Kidney (tissue), 14 donors: Measurements from ENCODE around the gene CUTA. TPM values are rescaled to one million over a fixed set of nuclear protein-coding genes. Genes with fewer than 3 reads are reported as not detected.

Experiments used
- DNase-seq, 5 donors: peaks; one replicate each; pipeline ENCODE4 v3.0.0-alpha.2; 2013 to 2020
- FAIRE-seq: peaks from 2 replicates; lab custom pipeline; 2012; peaks lifted over from hg19 to GRCh38; lab: Jason Lieb, UNC
- H3K27ac ChIP-seq, 2 donors: one replicate each; pipeline ENCODE4 v1.7.0; 2013; ENCODE audit warnings: low read depth in 2 of 2, low read length in 2 of 2, inconsistent platforms in 1 of 2
- H3K27me3 ChIP-seq: one replicate; pipeline ENCODE4 v1.7.1; 2013; ENCODE audit warnings: low read length, inconsistent platforms; ENCODE audit not compliant: control insufficient read depth, insufficient read depth
- H3K36me3 ChIP-seq, 3 donors: one replicate each; pipeline versions ENCODE4 v1.7.0 to v1.7.1; 2013; ENCODE audit warnings: low read length in 3 of 3, control low read depth in 1 of 3, inconsistent platforms in 1 of 3; ENCODE audit not compliant: insufficient read depth in 3 of 3, control insufficient read depth in 2 of 3
- H3K4me1 ChIP-seq, 3 donors: one replicate each; pipeline versions ENCODE4 v1.7.0 to v1.7.1; 2013; ENCODE audit warnings: low read length in 3 of 3, inconsistent platforms in 1 of 3, low read depth in 1 of 3; ENCODE audit not compliant: control insufficient read depth in 2 of 3, insufficient read depth in 2 of 3
- H3K4me3 ChIP-seq, 3 donors: one replicate each; pipeline versions ENCODE4 v1.7.0 to v1.8.1; 2013; ENCODE audit warnings: low read length in 3 of 3, control low read depth in 1 of 3, inconsistent platforms in 1 of 3
- H3K9ac ChIP-seq, 3 donors: one replicate each; pipeline versions ENCODE4 v1.7.0 to v1.7.1; 2013; ENCODE audit warnings: low read length in 3 of 3, control low read depth in 1 of 3, inconsistent platforms in 1 of 3
- H3K9me3 ChIP-seq, 3 donors: one replicate each; pipeline versions ENCODE4 v1.7.0 to v1.7.1; 2013; ENCODE audit warnings: low read length in 3 of 3, control low read depth in 1 of 3, inconsistent platforms in 1 of 3; ENCODE audit not compliant: control insufficient read depth in 2 of 3, insufficient read depth in 1 of 3
- CTCF ChIP-seq: IDR thresholded peaks from 3 replicates; pipeline ENCODE4 v1.5.1; 2012; ENCODE audit warnings: mild to moderate bottlenecking, moderate library complexity, borderline replicate concordance; ENCODE audit not compliant: insufficient read depth; ENCODE audit errors: extremely low read depth
- intact Hi-C: fragments of 100-400 bp; cut with DNase I; formaldehyde crosslinking; loops from one replicate; pipeline ENCODE4 v1.11.1; 2022
- polyA plus RNA-seq: library from polyadenylated mRNA; stranded (reverse); fragments of 350-450 nt; fragmentation: Illumina TruSeq; extraction: RNeasy Lipid Tissue Mini Kit (QIAGEN cat#74804); gene quantifications from one replicate; pipeline ENCODE4 v1.2.3, GENCODE V29; 2014; ENCODE audit warnings: low read depth, low replicate concordance; ENCODE audit not compliant: insufficient read depth
- total RNA-seq: library from RNA; stranded (reverse); fragmentation: NEBNext Ultra II Directional; extraction: Animal tissue kit (Norgen Biotek cat#: 25700); gene quantifications from one replicate; pipeline ENCODE4 v1.2.1, GENCODE V29; 2021
- donor health status: control.
- donor health status: control.
- donor health status: control.
- donor health status: control.
- donor health status: control.
- donor health status: DM: yes; HTN: yes; CAD: no.
- donor health status: Normal renal cell carcinoma (clear cell type).

Gene CUTA
- total and polyA plus RNA-seq, 2 donors from 2014 or later: 163 to 433 TPM

- peak overlapping the region; percentile 73 to 86 (median 82) for H3K4me3 ChIP-seq
- H3K27me3 ChIP-seq: no peaks in the 10 kb centered on the region
- TF ChIP-seq CTCF: no peak
- peak in 2 of 5 donors; percentile 69 to 73 for DNase-seq
- no peaks in the 10 kb centered on the region for H3K9me3 ChIP-seq
- peak overlapping the region; percentile 65 to 99 (median 78) for H3K9ac ChIP-seq
- peak overlapping the region; percentile 97 for H3K27ac ChIP-seq
- no peaks in the 10 kb centered on the region for H3K36me3 ChIP-seq
- peaks cover 0 to 26% (median 3%) of the 10 kb centered on the region in 3 donors for H3K4me1 ChIP-seq
- intact Hi-C loops: no loop called here
- no peak for FAIRE-seq
Measured at GRCh38 chr6:33424855-33425667, 7.2 kb upstream of the CUTA start.

GRCh38 chr6:33423777-33424176 lies 5.9 kb upstream of the CUTA start:
- Histone ChIP-seq H3K9ac (no peak overlapping the region), H3K4me1 (peaks cover 0 to 22% (median under 1%) of the 10 kb centered on the region in 3 donors), H3K27ac (no peak overlapping the region), H3K27me3 (no peaks in the 10 kb centered on the region), H3K9me3 (no peaks in the 10 kb centered on the region), H3K36me3 (no peaks in the 10 kb centered on the region), H3K4me3 (no peak overlapping the region)
- FAIRE-seq (no peak), DNase-seq (no peak)
- no peak for TF ChIP-seq CTCF
- intact Hi-C loops: no loop called here

GRCh38 chr6:33421344-33421643 lies 3.4 kb upstream of the CUTA start:
- Histone ChIP-seq H3K27ac (no peak overlapping the region), H3K4me1 (peaks cover 0 to 25% (median 5%) of the 10 kb centered on the region in 3 donors), H3K4me3 (no peak overlapping the region), H3K27me3 (no peaks in the 10 kb centered on the region), H3K36me3 (no peaks in the 10 kb centered on the region), H3K9ac (no peak overlapping the region), H3K9me3 (no peaks in the 10 kb centered on the region)
- intact Hi-C loops: no loop called here
- FAIRE-seq (no peak), DNase-seq (no peak)
- no peak for TF ChIP-seq CTCF
